CD4-positive, alpha-beta T cell treated with Interleukin-2 at 100 ng/mL for 4 hours (primary cell): Measurements from ENCODE around the gene CAPN7.

ENCODE experiments used
- DNase-seq: peaks from one replicate; pipeline ENCODE4 v3.0.0-alpha.2; 2020; ENCODE audit warnings: low spot score

Gene CAPN7

DNA sequence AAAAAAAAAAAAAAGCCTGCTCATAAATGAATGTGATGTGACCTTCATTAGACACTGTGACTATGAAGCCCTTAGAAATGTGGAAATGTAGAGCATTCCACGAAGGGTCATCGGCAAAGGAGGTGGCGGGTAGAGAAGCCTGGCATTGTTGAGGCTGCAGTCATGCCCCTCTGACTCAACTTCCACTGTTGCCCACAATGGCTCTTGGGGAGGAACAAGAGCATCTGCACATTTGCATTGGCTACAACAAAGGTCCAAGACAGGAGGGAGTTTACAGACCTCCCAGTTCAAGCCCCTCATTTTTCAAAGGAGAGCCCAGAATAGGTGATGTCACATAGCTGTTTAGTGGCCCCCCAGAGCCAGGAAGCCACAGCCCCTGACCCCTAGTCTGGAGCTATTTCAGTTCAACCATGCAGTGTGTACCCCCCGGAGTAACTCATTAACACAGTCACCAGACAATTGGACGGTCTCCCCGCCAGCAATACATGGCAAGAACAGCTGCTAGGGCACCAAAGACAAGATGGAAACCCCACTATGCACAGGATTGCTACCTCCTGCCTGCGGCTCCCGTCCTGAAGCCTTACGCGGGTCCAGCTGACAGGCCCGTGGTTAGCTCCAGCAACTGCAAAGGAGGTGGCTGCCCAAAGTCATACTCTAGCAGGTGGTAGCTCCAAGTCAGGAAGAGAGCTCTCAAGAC lies 70.1 kb downstream of the CAPN7 start:
- DNase-seq: no peak

DNA sequence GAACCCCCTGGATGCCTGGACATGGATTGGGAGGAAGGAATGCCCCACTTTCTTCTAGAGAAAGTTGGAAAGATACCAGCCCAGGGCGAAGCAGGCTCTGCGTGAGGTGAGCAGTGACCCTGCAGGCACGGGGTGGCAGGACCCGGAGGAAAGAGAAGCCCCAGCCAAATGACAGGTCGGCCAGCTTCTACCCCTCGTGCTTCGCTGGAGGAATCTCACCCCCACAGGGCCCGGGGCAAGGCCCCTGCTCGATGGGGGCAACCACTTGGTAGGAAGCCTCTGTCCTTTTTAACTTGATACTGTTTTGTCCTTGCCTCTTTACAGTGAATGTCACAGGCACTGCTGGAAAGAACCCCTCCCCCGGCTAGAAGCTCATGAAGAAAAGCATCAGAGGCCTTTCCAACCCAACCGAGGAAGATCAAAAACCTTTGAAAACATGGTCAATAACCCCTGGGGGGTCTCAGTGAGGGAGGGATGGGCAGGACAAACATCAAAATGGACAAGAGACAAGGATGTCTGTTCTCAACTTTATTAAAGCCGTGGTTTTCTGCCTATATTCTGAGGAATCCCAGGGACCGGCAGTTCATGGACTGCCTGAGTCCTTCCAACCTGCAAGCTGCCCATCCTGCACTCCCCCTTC lies 71.9 kb downstream of the CAPN7 start:
- no peak for DNase-seq

DNA sequence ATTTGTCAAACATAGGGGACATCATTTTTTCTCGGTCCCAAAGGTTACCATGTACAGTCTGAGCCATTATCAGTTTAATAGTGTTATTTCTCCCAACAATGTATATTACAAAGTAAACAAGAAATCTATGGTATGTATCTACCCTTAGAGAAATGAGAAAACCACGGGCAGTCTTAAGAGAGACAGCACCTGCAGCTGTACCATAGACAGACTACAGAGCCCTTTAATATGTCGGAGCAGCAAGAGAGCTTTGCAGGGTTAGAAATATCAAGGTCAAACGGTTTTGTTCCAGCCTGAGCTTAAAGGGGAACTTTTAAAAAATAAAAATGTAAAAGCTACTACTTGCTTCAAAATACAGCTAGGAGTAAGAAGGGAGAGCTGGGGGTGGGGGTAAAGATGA lies 73.2 kb downstream of the CAPN7 start:
- DNase-seq: no peak

- DNase-seq: no peak
Observed at GRCh38 chr3:15279671-15280402, 73.8 kb downstream of the CAPN7 start.

GRCh38 chr3:15280853-15281532 lies 74.9 kb downstream of the CAPN7 start:
- no peak for DNase-seq

DNA sequence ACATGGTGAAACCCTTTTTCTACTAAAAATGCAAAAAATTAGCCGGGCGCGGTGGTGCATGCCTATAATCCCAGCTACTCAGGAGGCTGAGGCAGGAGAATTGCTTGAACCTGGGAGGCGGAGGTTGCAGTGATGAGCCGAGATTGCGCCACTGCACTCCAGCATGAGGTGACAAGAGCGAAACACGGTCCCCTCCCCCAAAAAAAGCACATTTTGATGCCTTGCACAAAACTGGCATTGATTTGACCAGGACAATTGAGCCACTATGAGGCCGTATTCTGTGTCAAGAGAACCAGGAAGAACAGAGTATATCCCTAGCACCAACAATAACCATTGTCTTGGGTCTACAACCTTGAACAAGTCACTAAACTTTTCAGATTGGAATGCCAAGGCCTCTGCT lies 75.8 kb downstream of the CAPN7 start:
- no peak for DNase-seq

GRCh38 chr3:15283702-15284101 lies 77.7 kb downstream of the CAPN7 start:
- DNase-seq: no peak

DNA sequence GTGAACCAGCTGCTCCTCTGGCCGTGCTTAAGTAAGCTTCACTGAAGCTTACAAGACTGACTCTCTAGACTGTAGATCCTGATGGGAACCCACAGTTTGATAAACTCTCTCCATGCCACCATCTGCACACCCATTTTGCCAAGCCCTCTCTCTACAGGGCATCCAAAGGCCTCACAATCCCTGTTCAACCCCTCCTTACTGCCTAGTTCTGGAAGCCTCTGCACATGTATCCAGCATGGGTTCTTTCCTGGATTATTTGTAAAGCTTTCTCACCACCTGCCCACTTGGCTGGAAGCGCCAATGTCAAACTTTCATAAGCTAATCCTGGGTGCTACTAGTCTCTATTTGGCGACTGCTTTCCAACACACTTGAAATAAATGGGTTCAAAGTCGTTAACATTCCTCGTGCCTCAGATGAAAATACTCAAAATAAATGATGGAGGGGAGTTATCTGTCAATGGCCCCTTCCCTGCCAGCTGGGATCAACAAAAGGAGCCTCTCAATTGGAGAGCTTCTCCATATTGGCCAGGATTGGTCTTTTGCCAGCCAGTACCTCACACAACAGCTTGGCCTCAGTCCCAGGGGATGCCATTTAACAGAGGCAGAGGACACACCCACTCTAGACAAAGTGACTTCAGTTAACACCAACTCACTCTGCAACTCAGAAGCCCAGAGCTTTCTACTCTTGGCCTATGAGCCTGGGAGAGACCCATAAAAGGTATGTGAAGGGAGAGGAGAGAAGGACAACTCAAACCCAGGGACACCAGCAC lies 78.3 kb downstream of the CAPN7 start:
- DNase-seq: no peak

DNA sequence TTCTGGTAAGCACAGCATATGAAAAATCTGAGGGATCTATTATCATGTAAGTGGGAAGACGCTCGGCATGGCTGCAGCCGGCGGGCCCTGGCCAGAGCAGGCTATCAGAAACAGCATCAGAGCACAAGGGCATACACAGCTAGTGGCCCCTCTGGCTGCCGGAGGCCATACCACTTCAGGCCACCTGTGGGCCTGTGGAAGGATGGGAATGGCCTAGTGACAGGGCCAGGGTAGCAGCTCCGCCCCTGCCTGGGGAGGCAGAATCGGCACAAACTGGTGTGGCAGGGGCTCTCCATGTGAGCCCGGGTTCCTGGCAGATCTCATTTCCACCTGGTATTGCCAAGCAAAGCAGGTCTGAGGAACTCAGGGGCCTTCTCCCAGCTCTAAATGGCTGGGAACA lies 80.0 kb downstream of the CAPN7 start:
- DNase-seq: no peak

GRCh38 chr3:15287565-15288330 lies 81.7 kb downstream of the CAPN7 start:
- DNase-seq: no peak

GRCh38 chr3:15288331-15289035 lies 82.4 kb downstream of the CAPN7 start:
- DNase-seq: no peak

GRCh38 chr3:15289661-15290060 lies 83.6 kb downstream of the CAPN7 start:
- no peak for DNase-seq

DNA sequence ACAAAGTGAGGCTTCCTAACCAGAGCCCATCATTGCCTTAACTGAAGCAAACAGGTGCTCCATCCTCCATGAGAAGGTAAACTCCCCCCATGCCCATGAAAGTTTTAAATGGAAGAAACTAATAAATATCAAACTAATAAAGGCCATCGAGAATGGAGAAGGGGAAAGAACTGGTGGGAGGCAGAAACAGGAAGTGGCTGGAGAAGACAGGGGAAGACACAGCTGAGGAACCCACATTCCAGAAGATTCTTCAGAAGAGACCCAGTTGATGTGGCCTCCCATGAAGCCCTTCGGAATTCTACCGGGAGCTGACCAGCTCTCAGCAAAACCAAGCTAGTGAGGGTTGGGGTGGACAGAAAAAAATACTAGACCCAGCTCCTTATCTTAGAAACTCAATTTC lies 84.7 kb downstream of the CAPN7 start:
- no peak for DNase-seq

GRCh38 chr3:15291589-15292541 lies 85.8 kb downstream of the CAPN7 start:
- DNase-seq: peak; percentile 87

DNA sequence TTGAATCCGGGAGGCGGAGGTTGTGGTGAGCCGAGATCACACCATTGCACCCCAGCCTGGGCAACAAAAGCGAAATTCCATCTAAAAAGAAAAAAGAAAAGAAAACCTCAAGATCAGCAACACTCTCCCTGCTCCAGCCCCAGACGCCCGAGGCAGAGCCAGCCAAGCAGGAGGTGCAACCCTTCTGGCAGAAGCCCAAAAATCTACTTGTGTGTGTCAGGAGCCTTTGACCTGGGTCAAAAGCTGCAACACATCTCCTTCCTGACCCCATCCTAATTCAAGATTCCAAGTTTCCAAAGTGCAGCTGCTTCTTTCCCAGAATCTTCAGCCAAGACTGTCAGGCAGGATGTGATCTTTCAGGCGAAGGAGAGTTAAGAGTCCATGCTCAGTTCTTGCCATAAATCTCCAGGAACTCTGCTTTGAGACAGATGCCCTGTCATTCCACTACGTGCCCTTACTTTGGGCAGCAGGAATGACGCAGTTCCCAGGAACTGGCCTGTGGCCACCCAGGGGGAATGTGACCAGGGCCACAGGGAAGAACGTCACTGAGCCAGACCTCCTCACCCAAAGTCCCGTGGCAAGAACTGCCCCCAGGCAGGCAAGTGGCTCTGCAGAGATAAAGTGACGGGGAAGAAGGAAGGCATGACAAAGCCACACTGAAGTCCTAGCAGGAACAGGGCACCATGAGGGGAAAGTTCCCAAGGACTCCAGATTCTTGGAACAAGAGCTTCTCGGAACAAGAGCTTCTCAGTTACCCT lies 86.9 kb downstream of the CAPN7 start:
- no peak for DNase-seq

GRCh38 chr3:15294929-15295328 lies 88.9 kb downstream of the CAPN7 start:
- DNase-seq: no peak

GRCh38 chr3:15295506-15295905 lies 89.5 kb downstream of the CAPN7 start:
- DNase-seq: no peak

DNA sequence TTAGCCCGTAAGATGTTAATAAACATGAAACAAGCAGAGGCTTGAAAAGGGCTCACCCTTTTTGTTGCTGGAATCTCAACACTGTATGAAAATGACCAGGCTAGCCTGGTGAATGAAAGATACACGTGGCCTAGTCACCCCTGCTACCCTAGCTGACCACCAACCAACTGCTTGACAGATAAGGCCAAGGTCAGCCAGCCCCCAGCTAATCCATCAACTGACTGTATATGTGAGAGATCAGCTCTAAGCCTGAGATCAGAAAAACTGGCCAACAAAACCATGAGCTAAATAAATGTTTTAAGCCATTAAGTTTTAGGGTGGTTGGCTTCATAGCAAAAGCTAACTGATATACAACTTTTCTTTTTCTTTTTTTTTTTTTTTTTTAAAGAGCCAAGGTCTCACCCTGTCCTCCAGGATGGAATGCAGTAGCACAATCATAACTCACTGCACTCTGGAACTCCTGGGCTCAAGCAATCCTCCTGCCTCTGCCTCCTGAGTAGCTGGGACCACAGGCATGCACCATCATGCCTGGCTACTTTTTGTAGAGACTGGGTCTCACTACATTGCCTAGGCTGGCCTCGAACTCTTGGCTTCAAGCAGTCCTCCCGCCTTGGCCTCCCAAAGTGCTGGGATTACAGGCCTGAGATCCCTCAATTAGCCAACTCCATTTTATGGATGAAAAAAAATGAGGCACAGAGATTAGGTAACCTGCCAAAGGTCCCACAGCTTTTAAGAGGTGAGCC lies 91.7 kb downstream of the CAPN7 start:
- no peak for DNase-seq
